Stomach (tissue), 9 donors: Measurements from ENCODE around the gene PSRC1. TPM values are rescaled to one million over a fixed set of nuclear protein-coding genes. Genes with fewer than 3 reads are reported as not detected.

Experiments used
- DNase-seq, 2 donors: peaks; one replicate each; pipeline versions ENCODE4 v3.0.0 to v3.0.0-alpha.2; 2013 to 2019
- H3K27ac ChIP-seq, 5 donors: fragments of 200-600 bp in 4 of 5; sonication (generic) in 4 of 5; one replicate each; pipeline ENCODE4 v1.5.1; 2013 to 2019; ENCODE audit warnings: mild to moderate bottlenecking in 1 of 5, moderate library complexity in 1 of 5
- H3K27me3 ChIP-seq, 3 donors: fragments of 200-600 bp; sonication (generic); one replicate each; pipeline ENCODE4 v1.5.1; 2017 to 2019; ENCODE audit warnings: mixed run types in 1 of 3
- H3K36me3 ChIP-seq, 4 donors: fragments of 200-600 bp; sonication (generic); 1 replicate in 3 of 4; 2 replicates in 1 of 4; pipeline ENCODE4 v1.5.1; 2016 to 2019
- H3K4me1 ChIP-seq, 4 donors: fragments of 200-600 bp; sonication (generic); one replicate each; pipeline ENCODE4 v1.5.1; 2016 to 2019
- H3K4me3 ChIP-seq, 4 donors: fragments of 200-600 bp; sonication (generic) in 3 of 4; one replicate each; pipeline ENCODE4 v1.5.1; 2016 to 2019; ENCODE audit warnings: mild to moderate bottlenecking in 1 of 4
- H3K9me3 ChIP-seq, 4 donors: fragments of 200-600 bp; sonication (generic); one replicate each; pipeline ENCODE4 v1.5.1; 2016 to 2019
- CTCF ChIP-seq, 7 experiments: fragments of 450-650 bp in 4 of 7; fragments of 200-600 bp in 3 of 7; sonication (generic) in 3 of 7; IDR thresholded peaks; one replicate each; pipeline ENCODE4 v1.5.1; 2016 to 2019; ENCODE audit warnings: antibody characterized with exemption in 7 of 7, control low read depth in 2 of 7, mild to moderate bottlenecking in 1 of 7
- EP300 ChIP-seq: sonication (generic); formaldehyde crosslinking; IDR thresholded peaks from one replicate; pipeline ENCODE4 v1.6.1; 2017; ENCODE audit warnings: antibody characterized with exemption
- POLR2A ChIP-seq, 4 donors: fragments of 450-650 bp; IDR thresholded peaks; one replicate each; pipeline ENCODE4 v1.6.1; 2016; ENCODE audit warnings: antibody characterized with exemption in 4 of 4, control low read depth in 2 of 4, mild to moderate bottlenecking in 1 of 4, moderate library complexity in 1 of 4
- POLR2AphosphoS5 ChIP-seq, 3 donors: sonication (generic); formaldehyde crosslinking; IDR thresholded peaks; one replicate each; pipeline ENCODE4 v1.6.1; 2016; ENCODE audit warnings: antibody characterized with exemption in 3 of 3
- WGBS, 5 donors: extraction: QIAGEN DNeasy Blood & Tissue Kit in 3 of 5; methylation state at CpG; one replicate each; pipeline versions ENCODE4 v1.1.5 to v1.1.7; 2013 to 2018; 5-methylcytosine and 5-hydroxymethylcytosine counted together
- intact Hi-C: fragments of 100-400 bp; cut with DNase I; formaldehyde crosslinking; loops from one replicate; pipeline ENCODE4 v1.15.1; 2023; ENCODE audit warnings: low total_unique reads
- polyA plus RNA-seq, 3 donors: library from polyadenylated mRNA; stranded (reverse); fragments of 200-250 nt; gene quantifications; one replicate each; pipeline ENCODE4 v1.2.3, GENCODE V29; 2013
- total RNA-seq, 5 donors: library from RNA; depleted of rRNA; stranded (reverse); fragments of >200 nt; gene quantifications; one replicate each; pipeline versions ENCODE4 v1.1.0 to v1.2.3, GENCODE V29; 2014 to 2016
- donor health status: healthy with polysubstance abuse.
- donor health status: Bipolar disorder and iron deficiency.
- donor health status: healthy.

PSRC1 gene
- total and polyA plus RNA-seq, 8 donors: 0.29 to 18.7 (median 3.6) TPM; not detected in 1

- DNase-seq: no peak
These were observed 10.7 kb downstream of the PSRC1 start for GRCh38 chr1:109272021-109272799.

GRCh38 chr1:109271458-109271857 is 11.5 kb downstream of the PSRC1 start:
- Histone ChIP-seq H3K27ac (no peak overlapping the region), H3K4me3 (no peak overlapping the region), H3K4me1 (peaks cover 15 to 43% (median 16%) of the 10 kb centered on the region in 4 donors), H3K27me3 (no peaks in the 10 kb centered on the region), H3K36me3 (peaks cover 0 to 60% (median 23%) of the 10 kb centered on the region in 4 donors), H3K9me3 (no peaks in the 10 kb centered on the region)
- no peak for DNase-seq
- 79 to 94% (median 82%) methylated on average over 6 of the region's 6 CpGs for WGBS, 5 donors
- intact Hi-C loops: no loop called here
- TF ChIP-seq EP300 (no peak), POLR2AphosphoS5 (IDR thresholded peaks at IDR 0.05) (no peak), CTCF (IDR thresholded peaks at IDR 0.05) (no peak), POLR2A (IDR thresholded peaks at IDR 0.05) (no peak)

More at GRCh38 chr1:109272021-109272799, 10.7 kb downstream of the PSRC1 start:
- intact Hi-C loops: no loop called here
- H3K4me1 ChIP-seq: peaks cover 17 to 51% (median 20%) of the 10 kb centered on the region in 4 donors
- no peaks in the 10 kb centered on the region for H3K27me3 ChIP-seq
- H3K4me3 ChIP-seq: no peak overlapping the region
- no peaks in the 10 kb centered on the region for H3K9me3 ChIP-seq
- no peak overlapping the region for H3K27ac ChIP-seq
- H3K36me3 ChIP-seq: peaks cover 0 to 55% (median 23%) of the 10 kb centered on the region in 4 donors
- no peak for TF ChIP-seq POLR2AphosphoS5 (IDR thresholded peaks at IDR 0.05)
- TF ChIP-seq CTCF (IDR thresholded peaks at IDR 0.05): no peak
- TF ChIP-seq POLR2A (IDR thresholded peaks at IDR 0.05): no peak
- no peak for TF ChIP-seq EP300
- WGBS, 5 donors: 89 to 91% (median 89%) methylated on average over 7 to 13 of the region's 13 CpGs

- H3K27ac ChIP-seq: no peak overlapping the region
- intact Hi-C loops: no loop called here
- H3K4me3 ChIP-seq: no peak overlapping the region
- DNase-seq: no peak
- TF ChIP-seq POLR2A (IDR thresholded peaks at IDR 0.05) (no peak), CTCF (IDR thresholded peaks at IDR 0.05) (no peak), EP300 (no peak), POLR2AphosphoS5 (IDR thresholded peaks at IDR 0.05) (no peak)
- H3K9me3 ChIP-seq: no peaks in the 10 kb centered on the region
- 89 to 96% (median 93%) methylated on average over 17 to 20 of the region's 20 CpGs for WGBS, 5 donors
- peaks cover 15 to 36% (median 16%) of the 10 kb centered on the region in 4 donors for H3K4me1 ChIP-seq
- peaks cover 0 to 65% (median 25%) of the 10 kb centered on the region in 4 donors for H3K36me3 ChIP-seq
- no peaks in the 10 kb centered on the region for H3K27me3 ChIP-seq
These were observed 12.2 kb downstream of the PSRC1 start for GRCh38 chr1:109270623-109271317.

GRCh38 chr1:109269981-109270622 is 12.8 kb downstream of the PSRC1 start:
- Histone ChIP-seq H3K36me3 (peaks cover 0 to 71% (median 27%) of the 10 kb centered on the region in 4 donors), H3K4me3 (no peak overlapping the region), H3K27me3 (no peaks in the 10 kb centered on the region), H3K27ac (no peak overlapping the region), H3K9me3 (no peaks in the 10 kb centered on the region), H3K4me1 (peaks cover 10 to 30% (median 12%) of the 10 kb centered on the region in 4 donors)
- 90 to 95% (median 91%) methylated on average over 11 to 17 of the region's 17 CpGs for WGBS, 5 donors
- no peak for DNase-seq
- intact Hi-C loops: no loop called here
- TF ChIP-seq EP300: no peak
- no peak for TF ChIP-seq CTCF (IDR thresholded peaks at IDR 0.05)
- TF ChIP-seq POLR2A (IDR thresholded peaks at IDR 0.05): no peak
- no peak for TF ChIP-seq POLR2AphosphoS5 (IDR thresholded peaks at IDR 0.05)
